ENCODE measurements around the gene PXDN.
"Not testable (repeated sequence)": the region's sequence is repeated elsewhere in the genome, so short reads cannot be mapped to it uniquely, and the experiment has no call there.

PXDN gene

DNA sequence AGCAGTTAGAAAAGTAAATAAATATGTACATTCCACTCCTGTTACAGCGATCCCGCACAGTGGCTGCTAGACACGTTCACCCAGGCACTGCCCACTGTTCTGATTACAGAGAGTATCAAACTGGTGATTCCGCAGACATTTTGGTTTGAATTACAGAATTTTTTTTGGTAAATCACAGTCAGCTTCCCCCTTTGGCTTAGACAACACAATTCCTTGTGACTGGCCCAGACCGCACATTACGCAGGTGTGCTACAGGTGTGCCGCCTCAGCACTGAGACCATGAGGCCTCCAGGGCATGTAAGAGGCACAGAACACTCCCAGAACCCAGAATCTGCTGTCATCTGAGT, 112.3 kb downstream of the PXDN start:
- H3K9ac ChIP-seq (ENCODE audit: low read depth, low read length): no peak overlapping the region
- H3K36me3 ChIP-seq (ENCODE audit: insufficient read depth, low read length): peaks cover 27% of the 10 kb centered on the region
- H3K4me1 ChIP-seq (ENCODE audit: insufficient read depth, low read length): peaks cover 7% of the 10 kb centered on the region; the same call in 1 of the 2 replicates
- no peaks in the 10 kb centered on the region for H3K9me3 ChIP-seq (ENCODE audit: control insufficient read depth, insufficient read depth, low read length)

DNA sequence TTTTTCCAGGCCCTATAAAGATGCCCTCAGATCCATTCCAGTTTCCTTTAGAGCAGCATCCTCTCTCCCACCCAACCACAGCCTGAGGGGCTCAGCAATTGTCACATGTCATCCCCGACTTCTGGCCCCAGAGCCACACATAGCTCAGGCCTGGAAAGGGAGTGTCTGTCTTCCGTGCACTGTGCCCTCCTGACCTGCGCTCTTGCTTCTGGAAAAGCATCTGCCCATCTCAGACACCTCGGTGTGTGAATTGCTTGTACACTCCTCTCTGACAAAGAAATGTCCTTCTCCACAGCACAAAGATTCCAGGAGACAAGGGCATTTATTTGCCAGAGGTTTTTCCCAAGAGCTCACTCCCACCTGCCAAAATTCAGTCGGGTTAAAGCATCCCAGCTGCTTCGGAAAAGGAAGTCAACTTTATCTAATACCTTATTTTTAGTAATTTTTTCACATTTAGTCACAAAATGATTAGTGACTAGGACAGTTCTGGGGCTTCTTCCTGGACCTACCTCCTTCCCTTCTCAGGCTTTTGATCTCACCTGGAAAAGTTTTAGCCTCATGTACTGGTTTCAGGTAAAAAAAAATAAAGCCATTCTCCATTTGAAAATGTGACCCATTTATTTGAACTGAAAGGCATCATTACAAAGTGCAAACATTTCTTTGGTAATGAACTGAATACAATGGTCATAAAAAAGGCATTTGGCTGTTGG, 112.9 kb downstream of the PXDN start:
- no peak overlapping the region for H3K9ac ChIP-seq (ENCODE audit: low read depth, low read length)
- peaks cover 27% of the 10 kb centered on the region for H3K36me3 ChIP-seq (ENCODE audit: insufficient read depth, low read length)
- H3K4me1 ChIP-seq (ENCODE audit: insufficient read depth, low read length): peaks cover 9% of the 10 kb centered on the region; the same call in 1 of the 2 replicates
- H3K9me3 ChIP-seq (ENCODE audit: control insufficient read depth, insufficient read depth, low read length): no peaks in the 10 kb centered on the region

DNA sequence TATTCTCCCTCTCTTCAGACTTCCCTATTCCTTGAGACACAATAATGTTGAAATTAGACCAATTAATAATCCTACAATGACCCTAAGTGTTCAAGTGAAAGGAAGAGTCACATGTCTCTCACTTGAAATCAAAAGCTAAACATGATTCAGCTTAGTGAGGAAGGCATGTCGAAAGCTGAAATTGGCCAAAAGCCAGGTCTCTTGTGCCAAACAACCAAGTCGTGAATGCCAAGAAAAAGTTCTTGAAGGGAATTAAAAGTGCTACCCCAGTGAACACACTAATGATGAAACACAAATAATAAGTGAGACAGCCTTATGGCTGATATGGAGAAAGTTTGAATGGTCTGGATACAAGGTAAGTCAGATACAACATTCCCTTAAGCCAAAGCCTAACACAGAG, 115.4 kb downstream of the PXDN start:
- peaks cover 10% of the 10 kb centered on the region for H3K36me3 ChIP-seq (ENCODE audit: insufficient read depth, low read length)
- H3K4me1 ChIP-seq (ENCODE audit: insufficient read depth, low read length): peaks cover 9% of the 10 kb centered on the region

DNA sequence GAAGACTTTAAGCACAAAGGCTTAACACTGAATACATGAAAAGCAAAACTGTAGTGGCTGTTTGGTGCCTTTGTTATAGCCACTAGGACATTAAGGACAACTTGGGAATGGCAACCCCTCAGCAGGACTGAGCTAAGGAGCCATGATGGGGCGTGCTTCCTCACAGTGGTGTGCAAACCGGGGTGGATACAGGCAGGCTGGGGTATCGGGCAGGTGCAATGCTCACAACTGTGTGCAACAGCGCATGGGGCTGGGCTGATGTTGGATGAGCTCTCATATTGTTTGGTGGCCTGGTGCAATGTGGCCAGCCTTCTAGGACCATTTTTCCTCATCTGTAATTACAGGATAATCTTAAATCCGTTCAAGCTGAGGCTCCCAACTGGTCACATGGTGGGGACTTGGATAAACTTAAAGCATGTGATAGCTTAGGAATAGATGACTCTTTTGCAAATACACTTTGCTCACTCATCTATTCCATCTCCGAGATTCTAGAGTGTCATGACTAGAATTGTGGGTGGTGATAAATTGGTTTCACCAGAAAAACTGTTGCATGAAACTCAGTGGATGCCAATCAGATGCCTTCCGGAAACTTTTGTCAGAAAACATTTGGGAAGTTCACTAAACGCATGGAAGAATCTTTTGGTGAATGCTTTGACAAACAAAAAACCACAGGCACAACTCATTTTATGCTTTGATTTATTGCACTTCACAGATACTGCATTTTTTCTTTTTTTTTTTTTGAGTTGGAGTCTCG, 116.5 kb downstream of the PXDN start:
- peaks cover 9% of the 10 kb centered on the region for H3K4me1 ChIP-seq (ENCODE audit: insufficient read depth, low read length)
- no peaks in the 10 kb centered on the region for H3K9me3 ChIP-seq (ENCODE audit: control insufficient read depth, insufficient read depth, low read length)
- peaks cover 6% of the 10 kb centered on the region for H3K36me3 ChIP-seq (ENCODE audit: insufficient read depth, low read length)
- no peak overlapping the region for H3K9ac ChIP-seq (ENCODE audit: low read depth, low read length)

More for the DNA sequence above, 115.4 kb downstream of the PXDN start:
- Histone ChIP-seq H3K9me3 (ENCODE audit: control insufficient read depth, insufficient read depth, low read length) (no peaks in the 10 kb centered on the region), H3K9ac (ENCODE audit: low read depth, low read length) (no peak overlapping the region)

DNA sequence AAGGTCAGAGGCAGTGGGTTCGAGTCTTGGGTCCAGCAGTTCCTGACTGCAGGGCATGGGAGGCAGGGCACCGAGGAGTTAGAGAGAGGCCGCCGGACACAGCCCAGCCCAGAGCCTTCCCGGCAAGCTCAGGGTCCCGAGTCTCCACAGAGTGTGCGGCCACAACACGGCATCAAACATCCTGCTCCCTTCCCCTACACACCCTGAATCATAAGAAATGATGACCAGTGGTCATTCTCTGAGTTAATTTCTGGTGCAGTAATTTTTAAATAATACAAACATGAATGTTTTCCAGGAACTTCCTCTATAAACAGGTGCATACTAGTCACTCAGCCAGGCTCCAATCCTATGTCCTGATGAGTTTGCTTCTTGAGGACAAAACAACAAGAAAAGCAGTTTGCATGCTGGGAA, 118.0 kb downstream of the PXDN start:
- Histone ChIP-seq H3K9me3 (ENCODE audit: control insufficient read depth, insufficient read depth, low read length) (no peaks in the 10 kb centered on the region), H3K9ac (ENCODE audit: low read depth, low read length) (peak overlapping the region; percentile 42; the same call in 1 of the 2 replicates), H3K36me3 (ENCODE audit: insufficient read depth, low read length) (peaks cover 8% of the 10 kb centered on the region), H3K4me1 (ENCODE audit: insufficient read depth, low read length) (peaks cover 9% of the 10 kb centered on the region)

DNA sequence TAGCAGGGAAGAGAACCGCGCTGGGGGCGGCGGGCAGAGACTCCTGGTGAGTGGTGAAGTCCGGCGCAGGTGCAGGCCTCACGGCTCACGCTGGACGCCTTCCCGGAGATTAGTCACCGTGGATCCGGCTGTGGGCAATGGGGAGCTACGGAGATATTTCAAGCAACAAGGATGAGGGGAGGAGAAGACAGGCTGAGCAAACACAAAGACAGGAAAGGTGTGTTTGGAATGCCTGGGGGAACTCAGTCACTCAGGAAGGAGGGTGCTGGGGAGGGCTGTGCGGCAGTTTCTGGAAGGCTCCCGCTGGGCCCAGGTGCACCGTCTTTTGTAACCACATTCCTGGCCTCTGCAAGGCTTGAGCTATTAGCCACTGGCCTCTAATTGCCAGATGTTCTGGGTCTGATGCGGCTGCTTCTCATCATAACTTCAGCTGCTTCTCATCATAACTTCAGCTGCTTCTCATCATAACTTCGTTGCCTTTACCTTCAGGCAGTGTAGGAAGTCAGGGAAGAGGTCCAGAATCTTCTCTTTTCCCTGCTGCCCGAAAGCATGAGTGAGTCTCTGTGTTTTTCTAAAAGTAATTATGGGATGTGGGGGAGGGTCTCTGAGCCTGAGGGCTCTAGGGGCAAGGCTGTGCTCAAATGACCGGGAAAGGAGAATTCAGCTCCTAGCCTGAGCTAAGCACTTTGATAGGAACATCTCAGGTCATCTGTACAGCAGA, 118.9 kb downstream of the PXDN start:
- Histone ChIP-seq H3K4me1 (ENCODE audit: insufficient read depth, low read length) (peaks cover 9% of the 10 kb centered on the region), H3K9me3 (ENCODE audit: control insufficient read depth, insufficient read depth, low read length) (no peaks in the 10 kb centered on the region), H3K36me3 (ENCODE audit: insufficient read depth, low read length) (peaks cover 9% of the 10 kb centered on the region), H3K9ac (ENCODE audit: low read depth, low read length) (peak overlapping the region; percentile 42)

DNA sequence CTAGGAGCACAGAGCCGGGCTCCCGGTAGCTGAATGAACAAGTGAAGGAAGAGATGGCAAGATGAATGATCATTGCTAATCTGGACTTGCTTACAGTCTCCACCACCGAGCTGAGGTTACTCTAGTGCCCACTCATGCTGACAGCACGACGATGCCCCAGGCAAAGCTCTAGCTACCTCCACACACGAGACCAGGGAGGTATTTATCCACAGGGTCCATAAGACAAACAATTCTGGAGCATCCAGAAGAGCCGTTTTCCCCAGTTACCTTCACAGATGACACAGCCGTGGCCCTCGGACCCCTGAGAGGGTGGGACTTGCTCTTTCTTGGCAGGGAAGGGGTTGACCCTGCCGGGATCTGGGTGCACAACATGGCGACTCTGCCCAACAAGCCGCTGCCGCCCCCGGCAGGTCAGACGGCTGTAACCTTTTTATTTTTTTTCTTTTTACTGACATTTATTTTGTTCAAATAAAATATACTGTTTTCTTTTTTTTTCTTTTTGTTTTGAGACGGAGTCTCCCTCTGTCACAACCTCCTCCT, 120.3 kb downstream of the PXDN start:
- H3K9ac ChIP-seq (ENCODE audit: low read depth, low read length): no peak overlapping the region
- peaks cover 13% of the 10 kb centered on the region for H3K4me1 ChIP-seq (ENCODE audit: insufficient read depth, low read length)
- H3K9me3 ChIP-seq (ENCODE audit: control insufficient read depth, insufficient read depth, low read length): no peaks in the 10 kb centered on the region
- 0 out of 2 replicates have a peak, but pooled peaks cover 2% of the 10 kb centered on the region for H3K36me3 ChIP-seq (ENCODE audit: insufficient read depth, low read length)

DNA sequence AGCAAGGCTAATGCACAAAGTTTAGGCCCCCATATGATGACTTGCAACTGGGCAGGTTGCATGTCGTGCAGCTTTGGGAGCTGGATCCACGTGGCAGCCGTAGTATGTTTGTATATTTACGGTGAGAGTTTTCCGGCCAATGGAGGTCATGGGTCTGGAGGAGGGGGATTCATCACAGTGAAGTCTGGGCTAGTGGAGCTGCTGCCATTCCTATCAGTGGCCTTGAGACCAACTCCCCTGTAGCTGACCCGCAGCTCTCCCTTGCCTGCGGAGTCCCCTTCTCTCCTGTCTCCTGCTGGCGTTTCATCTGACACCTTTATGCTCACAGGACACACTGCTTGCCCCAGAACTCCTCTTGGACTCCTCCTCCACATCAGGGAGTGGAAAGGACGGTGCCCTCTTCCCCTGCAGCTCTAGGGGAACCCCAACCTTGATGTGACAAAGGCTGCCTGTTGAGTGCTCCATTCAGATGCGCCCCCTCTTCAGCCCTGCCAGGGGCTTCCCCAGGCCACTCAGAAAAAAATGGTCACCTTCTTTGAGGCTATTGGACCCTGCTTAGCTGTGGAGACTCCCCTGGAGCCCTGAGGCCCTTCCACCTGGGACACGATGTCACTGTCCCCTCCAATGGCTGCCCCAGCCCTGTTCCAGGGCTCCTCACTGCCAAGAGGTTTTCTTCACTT, 121.7 kb downstream of the PXDN start:
- no peaks in the 10 kb centered on the region for H3K9me3 ChIP-seq (ENCODE audit: control insufficient read depth, insufficient read depth, low read length)
- H3K36me3 ChIP-seq (ENCODE audit: insufficient read depth, low read length): 0 out of 2 replicates have a peak, but pooled peaks cover 2% of the 10 kb centered on the region
- peaks cover 21% of the 10 kb centered on the region for H3K4me1 ChIP-seq (ENCODE audit: insufficient read depth, low read length)
- no peak overlapping the region for H3K9ac ChIP-seq (ENCODE audit: low read depth, low read length)

DNA sequence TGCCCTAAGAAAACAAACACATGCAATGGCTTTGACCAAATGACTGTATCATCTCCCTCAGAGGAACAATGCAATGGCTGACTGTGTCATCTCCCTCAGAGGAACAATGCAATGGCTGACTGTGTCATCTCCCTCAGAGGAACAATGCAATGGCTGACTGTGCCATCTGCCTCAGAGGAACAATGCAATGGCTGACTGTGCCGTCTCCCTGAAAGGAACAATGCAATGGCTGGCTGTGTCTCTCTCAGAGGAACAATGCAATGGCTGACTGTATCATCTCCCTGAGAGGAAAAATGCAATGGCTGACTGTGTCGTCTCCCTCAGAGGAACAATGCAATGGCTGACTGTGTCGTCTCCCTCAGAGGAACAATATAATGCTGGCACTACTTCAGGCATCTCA, 122.3 kb downstream of the PXDN start:
- not testable (repeated sequence) for H3K9me3 ChIP-seq (ENCODE audit: control insufficient read depth, insufficient read depth, low read length); H3K36me3 ChIP-seq (ENCODE audit: insufficient read depth, low read length); H3K9ac ChIP-seq (ENCODE audit: low read depth, low read length)
- H3K4me1 ChIP-seq (ENCODE audit: insufficient read depth, low read length): peaks cover 20% of the 10 kb centered on the region

DNA sequence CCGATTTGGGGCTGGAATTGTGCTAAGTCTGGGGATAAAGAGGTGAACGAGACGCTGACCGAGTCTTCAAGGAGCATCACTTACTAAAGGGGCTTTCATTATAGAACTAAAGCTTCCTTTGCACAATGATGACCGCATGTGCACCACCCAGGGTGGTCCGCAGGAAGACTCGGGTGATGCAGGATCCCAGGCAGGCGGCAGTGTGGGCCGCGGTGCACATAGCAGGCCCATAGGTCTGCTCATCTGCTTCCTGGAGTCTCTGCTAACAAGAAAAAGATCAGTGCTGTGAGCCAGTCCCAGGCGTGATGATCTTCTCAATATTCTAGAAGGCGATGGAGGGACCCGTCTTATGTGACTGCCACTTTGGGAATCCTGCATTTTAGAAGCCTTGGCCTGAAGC, 122.8 kb downstream of the PXDN start:
- H3K9ac ChIP-seq (ENCODE audit: low read depth, low read length): no peak overlapping the region
- no peaks in the 10 kb centered on the region for H3K9me3 ChIP-seq (ENCODE audit: control insufficient read depth, insufficient read depth, low read length)
- peaks cover 2% of the 10 kb centered on the region; the same call in 1 of the 2 replicates for H3K36me3 ChIP-seq (ENCODE audit: insufficient read depth, low read length)
- peaks cover 18% of the 10 kb centered on the region for H3K4me1 ChIP-seq (ENCODE audit: insufficient read depth, low read length)

DNA sequence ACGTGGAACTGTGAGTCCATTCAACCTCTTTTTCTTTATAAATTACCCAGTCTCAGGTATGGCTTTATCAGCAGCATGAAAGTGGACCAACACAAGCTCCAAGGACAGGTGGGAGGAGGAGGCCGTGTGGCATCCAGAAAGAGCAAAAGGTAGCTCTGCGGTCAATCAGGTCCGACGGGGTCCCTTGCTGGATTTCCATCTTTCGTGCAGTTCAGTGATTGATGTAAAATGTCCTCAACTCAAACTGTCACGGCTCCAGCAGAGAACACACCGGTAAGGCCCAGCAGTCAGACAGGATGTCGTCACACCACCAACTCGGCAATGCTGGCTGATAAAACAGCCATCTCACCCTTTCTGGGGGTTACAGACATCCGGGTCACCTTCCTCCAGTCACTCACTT, 123.3 kb downstream of the PXDN start:
- peaks cover 2% of the 10 kb centered on the region; the same call in 1 of the 2 replicates for H3K36me3 ChIP-seq (ENCODE audit: insufficient read depth, low read length)
- no peaks in the 10 kb centered on the region for H3K9me3 ChIP-seq (ENCODE audit: control insufficient read depth, insufficient read depth, low read length)
- no peak overlapping the region for H3K9ac ChIP-seq (ENCODE audit: low read depth, low read length)
- peaks cover 18% of the 10 kb centered on the region for H3K4me1 ChIP-seq (ENCODE audit: insufficient read depth, low read length)

DNA sequence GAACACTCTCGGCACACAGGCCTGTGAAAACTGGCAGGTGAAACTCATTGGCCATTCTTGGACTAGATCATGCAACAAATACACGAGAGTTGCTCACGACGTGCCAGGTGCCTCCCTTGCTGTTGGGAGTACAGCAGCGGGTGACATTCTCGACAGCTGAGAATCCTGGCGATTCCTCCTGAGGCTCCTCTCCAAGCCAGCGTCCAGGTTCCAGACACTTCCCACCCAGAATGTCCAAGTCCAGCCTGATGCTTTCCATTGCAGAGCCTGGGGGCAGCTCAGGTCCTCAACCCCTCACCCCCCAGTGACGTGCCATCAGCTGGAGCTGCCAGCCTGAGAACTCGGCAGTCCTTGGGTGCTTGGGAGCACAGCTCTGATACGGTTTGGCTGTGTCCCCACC, 124.2 kb downstream of the PXDN start:
- Histone ChIP-seq H3K9me3 (ENCODE audit: control insufficient read depth, insufficient read depth, low read length) (no peaks in the 10 kb centered on the region), H3K4me1 (ENCODE audit: insufficient read depth, low read length) (peaks cover 18% of the 10 kb centered on the region), H3K9ac (ENCODE audit: low read depth, low read length) (no peak overlapping the region), H3K36me3 (ENCODE audit: insufficient read depth, low read length) (peaks cover 2% of the 10 kb centered on the region; the same call in 1 of the 2 replicates)

DNA sequence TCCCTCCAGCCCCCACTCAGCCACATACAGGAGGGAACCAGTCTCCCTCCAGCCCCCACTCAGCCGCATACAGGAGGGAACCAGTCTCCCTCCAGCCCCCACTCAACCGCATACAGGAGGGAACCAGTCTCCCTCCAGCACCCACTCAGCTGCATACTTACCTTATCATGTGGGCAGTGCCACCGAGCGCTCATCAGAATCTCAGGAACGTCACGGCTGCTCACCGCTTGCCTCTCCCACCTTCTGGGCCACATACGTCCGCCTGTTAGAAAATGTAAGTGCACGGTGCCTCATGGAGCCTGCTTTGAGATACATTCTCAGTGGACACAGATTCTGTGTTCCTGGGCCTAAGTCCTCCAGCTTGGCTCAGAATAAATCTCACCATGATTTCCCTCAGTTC, 124.8 kb downstream of the PXDN start:
- no peaks in the 10 kb centered on the region for H3K9me3 ChIP-seq (ENCODE audit: control insufficient read depth, insufficient read depth, low read length)
- H3K36me3 ChIP-seq (ENCODE audit: insufficient read depth, low read length): peaks cover 2% of the 10 kb centered on the region; the same call in 1 of the 2 replicates
- no peak overlapping the region for H3K9ac ChIP-seq (ENCODE audit: low read depth, low read length)
- H3K4me1 ChIP-seq (ENCODE audit: insufficient read depth, low read length): peaks cover 21% of the 10 kb centered on the region

DNA sequence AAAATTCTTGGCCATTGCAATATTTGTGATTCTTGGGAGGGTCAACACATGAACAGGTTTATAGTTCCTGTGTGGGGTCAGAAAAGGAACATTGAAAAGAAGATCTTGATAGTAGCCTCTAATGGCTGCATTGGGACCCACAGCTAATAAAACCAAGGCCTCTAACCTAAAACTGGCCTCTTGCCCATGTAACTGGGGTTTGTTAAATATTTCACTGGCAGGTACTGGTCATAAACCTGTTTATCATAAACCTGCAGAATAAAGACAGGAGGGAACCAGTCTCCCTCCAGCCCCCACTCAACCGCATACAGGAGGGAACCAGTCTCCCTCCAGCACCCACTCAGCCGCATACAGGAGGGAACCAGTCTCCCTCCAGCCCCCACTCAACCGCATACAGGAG, 125.3 kb downstream of the PXDN start:
- peaks cover 2% of the 10 kb centered on the region; the same call in 1 of the 2 replicates for H3K36me3 ChIP-seq (ENCODE audit: insufficient read depth, low read length)
- H3K9ac ChIP-seq (ENCODE audit: low read depth, low read length): no peak overlapping the region
- H3K9me3 ChIP-seq (ENCODE audit: control insufficient read depth, insufficient read depth, low read length): no peaks in the 10 kb centered on the region
- peaks cover 26% of the 10 kb centered on the region for H3K4me1 ChIP-seq (ENCODE audit: insufficient read depth, low read length)

Data from ES-I3 (cell line).